Endothelial cell of hepatic sinusoid (primary cell): ENCODE measurements around the gene XG.
"Not testable (repeated sequence)": the region's sequence is repeated elsewhere in the genome, so short reads cannot be mapped to it uniquely, and the experiment has no call there.

Source experiments
- in situ Hi-C: cut with HindIII; loops from 2 replicates; pipeline ENCODE4 v1.10.0; 2017; ENCODE audit warnings: low sequenced_read_pairs

The XG gene

DNA sequence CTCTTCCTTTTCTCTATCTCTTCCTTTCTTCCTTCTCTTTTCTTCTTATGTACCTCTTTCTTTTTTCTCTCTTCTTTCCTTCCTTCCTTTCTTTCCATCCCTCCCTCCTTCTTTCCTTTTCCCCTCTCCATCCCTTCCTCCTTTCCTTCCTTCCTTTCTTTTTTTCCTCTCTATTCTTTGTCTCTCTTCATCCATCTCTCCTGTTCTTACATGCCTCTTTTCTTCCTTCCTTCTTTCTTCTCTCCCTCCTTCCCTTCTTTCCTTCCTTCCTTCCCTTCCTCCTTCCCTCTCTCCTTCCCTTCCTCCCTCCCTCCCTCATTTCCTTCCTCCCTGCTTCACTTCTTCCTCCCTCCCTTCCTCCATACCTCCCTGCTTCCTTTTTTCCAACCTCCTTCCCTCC, 19.2 kb upstream of the XG start:
- in situ Hi-C loops: no loop called here

GRCh38 chrX:2733286-2733685, 18.6 kb upstream of the XG start:
- in situ Hi-C loops: no loop called here

GRCh38 chrX:2735270-2735669, 16.6 kb upstream of the XG start:
- in situ Hi-C loops: no loop called here

- in situ Hi-C loops: no loop called here
Observed at GRCh38 chrX:2740672-2741071, 11.2 kb upstream of the XG start.

- in situ Hi-C loops: no loop called here
Observed at GRCh38 chrX:2741386-2741785, 10.5 kb upstream of the XG start.

DNA sequence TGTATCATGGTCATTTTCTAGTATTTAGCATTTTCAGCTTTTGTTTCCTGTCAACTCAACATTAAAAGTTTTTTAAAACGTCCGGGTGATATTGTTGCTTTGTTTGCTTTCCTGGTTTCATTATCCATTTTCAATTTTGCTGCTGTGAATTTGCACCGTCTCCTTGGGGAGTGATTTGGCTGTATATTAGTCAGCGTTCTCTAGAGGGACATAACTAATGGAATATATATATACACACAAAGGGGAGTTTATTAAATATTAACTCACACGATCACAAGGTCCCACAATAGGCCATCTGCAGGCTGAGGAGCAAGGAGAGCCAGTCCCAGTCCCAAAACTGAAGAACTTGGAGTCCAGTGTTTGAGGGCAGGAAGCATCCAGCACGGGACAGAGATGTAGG, 5.6 kb upstream of the XG start:
- in situ Hi-C loops: not testable (repeated sequence)

DNA sequence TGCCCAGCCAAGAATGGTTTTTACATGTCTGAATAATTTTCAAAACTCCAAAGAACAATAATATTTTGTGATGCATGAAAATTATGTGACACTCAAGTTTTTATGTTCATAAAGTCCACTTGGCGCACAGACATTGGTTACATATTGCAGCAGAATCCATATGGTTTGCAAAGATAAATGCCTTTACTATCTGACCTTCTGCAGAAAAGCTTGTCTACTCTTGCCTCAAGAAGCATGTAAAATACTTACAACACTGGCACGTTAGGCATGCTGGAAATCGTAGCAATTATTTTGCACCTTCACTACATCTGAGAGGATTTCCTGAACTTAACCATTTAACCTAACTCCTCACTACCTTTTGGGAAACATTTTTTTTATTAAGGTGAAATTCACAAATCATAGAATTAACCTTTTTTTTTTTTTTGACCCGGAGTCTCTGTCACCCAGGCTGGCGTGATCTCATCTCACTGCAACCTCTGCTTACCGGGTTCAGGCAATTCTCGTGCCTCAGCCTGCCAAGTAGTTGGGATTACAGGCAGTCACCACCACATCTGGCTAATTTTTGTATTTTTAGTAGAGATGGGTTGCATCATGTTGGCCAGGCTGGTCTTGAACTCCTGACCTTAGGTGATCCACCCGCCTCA, 3.5 kb upstream of the XG start:
- in situ Hi-C loops: no loop called here

GRCh38 chrX:2748815-2749188, 3.0 kb upstream of the XG start:
- in situ Hi-C loops: no loop called here

DNA sequence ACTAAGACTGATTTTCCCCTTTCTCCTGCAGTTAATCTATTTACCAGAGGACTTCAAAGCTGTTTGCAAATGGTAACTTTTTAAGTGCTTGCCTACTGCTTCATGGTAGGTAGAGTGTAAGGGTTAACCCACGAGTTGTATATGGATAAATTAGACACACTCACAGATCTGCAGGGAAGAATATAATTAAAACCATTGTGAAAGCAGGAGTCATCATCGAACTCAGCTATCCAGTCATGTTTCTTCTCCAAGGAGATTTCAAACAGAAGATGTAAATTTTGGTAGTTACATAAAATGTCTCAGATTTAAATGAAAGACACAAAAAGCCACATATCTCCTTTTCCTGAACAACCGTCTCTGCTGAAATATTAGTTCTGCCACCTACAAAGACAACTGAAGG, 549 bp upstream of the XG start:
- in situ Hi-C loops: no loop called here

- in situ Hi-C loops: not testable (repeated sequence)
Observed at GRCh38 chrX:2752441-2752840, 601 bp downstream of the XG start.

GRCh38 chrX:2755163-2755715, 3.4 kb downstream of the XG start:
- in situ Hi-C loops: not testable (repeated sequence)

DNA sequence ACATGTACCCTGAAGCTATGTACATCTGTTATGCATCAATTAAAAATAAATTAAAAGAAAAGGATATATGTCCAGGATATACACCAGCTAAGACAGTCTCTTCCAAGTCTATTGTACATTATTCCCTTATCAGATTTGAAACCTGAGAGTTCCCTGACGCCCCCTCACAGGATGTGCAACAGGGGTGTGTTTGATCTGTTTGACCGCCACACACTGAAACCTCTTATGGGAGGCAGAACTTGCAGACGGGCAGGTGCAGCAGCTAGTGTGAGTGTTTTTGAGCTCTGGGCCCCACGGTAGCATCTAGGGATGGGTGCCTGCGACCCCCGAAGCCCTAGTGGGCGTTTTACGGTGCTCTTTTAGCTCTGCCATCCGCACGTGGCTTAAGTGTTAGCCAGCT, 4.7 kb downstream of the XG start:
- in situ Hi-C loops: no loop called here

GRCh38 chrX:2761246-2761645, 9.4 kb downstream of the XG start:
- in situ Hi-C loops: no loop called here

DNA sequence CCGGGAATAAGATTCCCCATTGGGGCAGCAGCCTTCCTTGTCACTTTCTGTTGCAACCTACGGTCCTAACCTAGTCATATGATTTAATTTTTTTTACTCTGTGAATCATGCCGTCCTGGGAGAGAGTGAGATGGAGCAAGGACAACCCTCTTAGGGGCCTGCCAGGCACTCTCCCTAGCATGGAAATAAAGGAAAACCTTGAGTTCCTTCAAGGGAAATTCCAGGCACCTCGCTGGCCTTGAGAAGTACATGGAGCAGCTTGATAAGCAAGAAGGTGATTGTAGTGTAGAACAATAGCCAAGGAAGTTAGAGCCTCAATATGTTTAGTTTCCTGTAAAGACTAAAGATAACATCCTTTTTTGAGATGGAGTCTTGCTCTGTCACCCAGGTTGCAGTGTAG, 10.8 kb downstream of the XG start:
- in situ Hi-C loops: not testable (repeated sequence)

- in situ Hi-C loops: not testable (repeated sequence)
Observed at GRCh38 chrX:2764766-2765548, 13.1 kb downstream of the XG start.

DNA sequence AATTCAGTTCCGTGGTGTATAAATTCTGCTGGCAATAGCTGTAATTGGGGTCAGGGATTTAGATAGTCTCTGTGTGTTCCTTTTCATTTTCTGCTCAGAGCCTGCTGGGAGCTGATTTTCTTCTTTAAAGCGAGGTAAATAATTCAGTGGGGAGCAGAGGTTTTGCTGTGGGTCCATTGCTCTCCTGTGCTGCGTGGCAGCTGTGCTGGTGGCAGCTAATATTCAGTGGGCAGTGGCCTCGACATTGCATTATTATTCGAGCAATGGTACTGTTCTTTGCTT, 13.7 kb downstream of the XG start:
- in situ Hi-C loops: no loop called here

- in situ Hi-C loops: no loop called here
Observed at GRCh38 chrX:2766906-2767305, 15.1 kb downstream of the XG start.

DNA sequence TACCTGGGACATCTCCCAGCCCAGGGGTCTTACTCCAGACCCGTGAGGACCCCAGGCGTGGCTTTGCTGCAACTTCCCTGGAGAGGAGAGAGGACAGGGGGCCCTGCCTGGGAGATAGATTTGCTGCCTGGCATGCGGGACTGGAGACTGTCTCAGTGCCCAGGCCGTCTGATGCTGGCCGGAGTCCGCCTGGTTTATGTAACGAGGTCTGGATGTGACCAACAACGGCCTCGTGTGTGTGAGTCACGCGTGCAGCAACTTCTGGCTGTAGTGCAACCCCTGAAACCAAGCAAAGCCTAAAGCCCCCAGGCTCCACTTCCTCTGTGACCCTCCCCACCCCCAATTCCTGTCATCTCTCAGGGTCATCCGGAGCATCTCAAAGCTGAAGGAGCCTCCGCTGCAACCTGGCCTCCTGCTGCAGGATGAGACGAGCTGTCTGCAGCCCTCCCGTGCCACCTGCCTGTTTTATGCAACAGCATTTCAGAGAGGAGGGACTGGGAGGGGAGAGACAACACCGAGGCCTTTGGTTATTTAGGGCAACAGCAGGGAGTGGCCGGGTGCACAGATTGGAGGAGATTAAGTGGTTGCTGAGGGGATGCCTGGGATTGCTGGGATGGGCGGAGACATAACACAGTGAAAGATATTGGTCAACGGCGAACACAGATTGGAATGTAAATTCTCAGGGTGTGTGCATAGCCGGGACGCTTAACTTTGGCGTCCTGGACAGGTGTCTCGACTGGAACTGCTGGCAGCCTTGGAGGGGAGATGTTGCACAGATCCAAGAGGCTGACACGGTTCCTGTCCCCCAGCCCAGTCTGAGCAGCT, 16.0 kb downstream of the XG start:
- in situ Hi-C loops: no loop called here

DNA sequence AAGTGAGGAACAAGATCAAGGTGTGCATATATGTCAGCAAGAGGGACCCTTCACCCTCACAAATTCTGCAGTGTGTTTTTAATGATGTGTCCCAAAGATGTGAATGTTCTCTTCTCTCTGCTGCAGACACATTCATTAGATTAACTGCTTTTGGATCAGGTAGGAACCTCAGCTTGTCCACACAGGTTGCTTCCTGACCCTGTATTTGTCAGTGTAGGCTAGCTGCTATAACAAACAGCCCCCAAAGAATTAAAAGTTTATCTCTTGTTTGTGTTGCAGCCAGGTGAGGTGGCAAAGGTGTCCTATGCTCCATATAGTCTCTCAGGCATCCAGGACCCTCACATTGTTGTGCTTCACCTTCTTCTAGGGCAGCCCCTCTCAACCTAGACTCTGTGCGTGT, 17.8 kb downstream of the XG start:
- in situ Hi-C loops: no loop called here

DNA sequence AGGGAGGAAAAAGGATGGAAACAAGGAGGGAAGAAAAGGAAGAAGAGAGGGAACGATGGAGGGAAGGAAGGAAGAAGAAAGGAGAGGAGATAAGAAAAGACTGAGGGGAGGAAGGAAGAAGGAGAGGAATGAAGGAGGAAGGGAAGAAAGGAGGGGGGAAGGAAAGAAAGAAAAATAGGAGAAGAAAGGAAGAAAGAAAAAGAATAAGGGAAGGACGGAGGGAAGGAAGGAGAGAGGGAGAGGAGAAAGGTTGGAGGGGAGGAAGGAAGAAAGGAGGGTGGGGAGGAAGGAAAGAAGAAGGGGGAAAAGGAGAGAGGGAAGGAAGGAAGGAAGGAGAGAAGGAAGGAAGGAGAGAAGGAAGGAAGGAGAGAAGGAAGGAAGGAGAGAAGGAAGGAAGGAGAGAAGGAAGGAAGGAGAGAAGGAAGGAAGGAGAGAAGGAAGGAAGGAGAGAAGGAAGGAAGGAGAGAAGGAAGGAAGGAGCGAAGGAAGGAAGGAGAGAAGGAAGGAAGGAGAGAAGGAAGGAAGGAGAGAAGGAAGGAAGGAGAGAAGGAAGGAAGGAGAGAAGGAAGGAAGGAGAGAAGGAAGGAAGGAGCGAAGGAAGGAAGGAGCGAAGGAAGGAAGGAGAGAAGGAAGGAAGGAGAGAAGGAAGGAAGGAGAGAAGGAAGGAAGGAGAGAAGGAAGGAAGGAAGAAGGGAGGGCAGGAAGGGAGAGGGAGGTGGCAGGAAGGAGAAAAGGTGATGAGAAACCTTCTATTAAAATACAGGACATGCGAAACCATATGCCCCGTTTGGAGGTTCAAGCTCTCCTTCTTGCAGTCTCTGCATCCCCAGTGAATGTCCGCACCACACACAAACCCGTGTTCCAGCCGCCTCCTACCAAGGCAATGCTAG, 21.6 kb downstream of the XG start:
- in situ Hi-C loops: not testable (repeated sequence)

DNA sequence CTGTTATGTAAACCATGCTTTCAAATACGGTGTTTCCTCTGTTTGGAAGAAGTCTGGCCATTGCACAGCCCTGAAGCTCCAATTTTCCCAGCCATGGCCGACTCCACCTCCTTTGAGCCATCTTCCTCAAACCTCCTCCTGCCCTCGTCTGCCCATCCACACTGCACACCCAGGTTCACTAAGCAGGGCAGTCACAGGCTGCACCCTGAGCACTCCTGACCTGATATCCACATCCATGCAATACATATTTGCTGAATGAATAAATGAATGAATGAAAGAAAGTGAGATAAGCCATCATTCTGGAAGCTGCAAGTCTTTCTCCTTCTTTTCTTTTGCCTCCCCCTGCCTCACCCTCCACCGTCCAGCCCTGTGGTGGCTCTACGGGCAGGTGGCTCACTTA, 22.2 kb downstream of the XG start:
- in situ Hi-C loops: no loop called here
